HG03135 (cell line): ENCODE measurements around the gene TNFRSF1A.

Experiments
- ATAC-seq: cut with Tn5 transposase; IDR thresholded peaks from one replicate; pipeline ENCODE4 v1.9.1; 2021; ENCODE audit warnings: mild to moderate bottlenecking, moderate library complexity; ENCODE audit not compliant: unreplicated experiment

Gene TNFRSF1A

DNA sequence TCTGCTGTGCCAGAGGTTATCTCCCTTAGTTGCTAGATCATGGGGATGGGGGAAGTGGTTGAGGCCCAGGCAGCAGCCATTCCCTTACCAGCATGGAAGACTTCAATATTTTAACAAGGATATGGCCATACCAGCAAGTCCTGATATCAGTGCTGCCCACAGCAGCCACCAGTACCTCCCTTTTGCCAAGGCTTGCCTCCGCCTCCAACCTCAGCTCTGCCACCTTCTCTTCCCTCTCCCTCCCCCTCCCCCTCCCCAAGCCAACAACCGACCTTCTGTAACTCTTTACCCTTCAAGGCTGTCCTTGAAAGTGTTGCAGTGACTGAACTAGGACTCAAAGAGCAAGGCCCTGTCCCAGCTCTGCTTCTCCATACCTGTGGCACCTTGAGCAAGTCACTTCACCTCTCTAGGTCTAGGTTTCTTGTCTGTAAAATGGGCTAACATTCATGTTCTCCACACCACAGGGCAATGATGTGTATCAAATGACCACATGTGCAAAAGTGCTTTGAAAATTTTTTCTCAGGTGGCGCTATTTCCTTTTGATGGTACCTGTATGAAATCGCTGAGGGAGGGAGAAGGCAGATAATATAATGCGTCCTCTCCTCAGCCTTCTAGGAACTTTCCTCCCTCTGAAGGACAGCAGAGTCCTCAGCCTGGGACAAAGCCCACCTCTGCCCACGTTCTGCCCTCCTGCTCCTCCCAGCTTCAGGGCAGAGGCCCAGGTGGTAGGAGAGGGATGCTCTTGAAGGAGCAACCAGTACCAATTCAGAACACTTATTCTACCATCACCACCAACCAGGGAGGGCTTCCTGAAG is 16.7 kb downstream of the TNFRSF1A start:
- ATAC-seq, result no peak

DNA sequence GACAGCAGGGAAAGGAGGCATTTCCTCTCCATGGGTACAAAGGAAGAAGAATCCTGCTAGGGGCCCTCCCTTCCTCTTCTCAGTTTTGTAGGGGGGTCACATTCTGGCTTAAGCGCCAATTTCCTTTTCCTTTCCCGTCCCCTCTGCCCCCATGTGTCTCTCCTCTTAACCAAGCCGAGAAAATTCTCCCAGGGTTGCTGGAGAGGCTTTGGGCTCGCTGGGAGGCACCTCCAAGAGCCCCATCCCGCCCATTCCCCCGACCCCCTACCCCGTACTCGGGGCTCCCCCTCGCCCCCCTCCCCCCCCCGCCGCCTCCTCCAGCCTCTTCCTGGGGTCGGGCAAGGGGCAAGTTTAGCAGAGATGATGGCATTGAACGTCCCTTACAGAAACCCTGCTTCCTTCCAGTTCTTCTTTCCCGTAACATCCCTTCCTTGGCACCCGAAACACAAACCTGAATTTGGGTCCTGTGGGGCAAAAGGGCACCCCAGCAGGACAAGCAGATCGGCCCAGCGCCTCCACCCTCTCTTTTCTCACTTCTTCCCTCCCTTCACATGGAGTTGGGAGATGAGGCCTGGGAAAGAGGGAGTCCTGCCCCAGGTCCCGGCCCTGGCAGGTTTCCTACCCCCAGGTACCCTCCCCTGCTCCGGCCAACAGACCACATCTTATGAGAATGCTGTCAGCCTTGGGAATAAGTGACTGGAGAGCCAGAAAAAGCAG is 17.7 kb downstream of the TNFRSF1A start:
- ATAC-seq, result no peak

DNA sequence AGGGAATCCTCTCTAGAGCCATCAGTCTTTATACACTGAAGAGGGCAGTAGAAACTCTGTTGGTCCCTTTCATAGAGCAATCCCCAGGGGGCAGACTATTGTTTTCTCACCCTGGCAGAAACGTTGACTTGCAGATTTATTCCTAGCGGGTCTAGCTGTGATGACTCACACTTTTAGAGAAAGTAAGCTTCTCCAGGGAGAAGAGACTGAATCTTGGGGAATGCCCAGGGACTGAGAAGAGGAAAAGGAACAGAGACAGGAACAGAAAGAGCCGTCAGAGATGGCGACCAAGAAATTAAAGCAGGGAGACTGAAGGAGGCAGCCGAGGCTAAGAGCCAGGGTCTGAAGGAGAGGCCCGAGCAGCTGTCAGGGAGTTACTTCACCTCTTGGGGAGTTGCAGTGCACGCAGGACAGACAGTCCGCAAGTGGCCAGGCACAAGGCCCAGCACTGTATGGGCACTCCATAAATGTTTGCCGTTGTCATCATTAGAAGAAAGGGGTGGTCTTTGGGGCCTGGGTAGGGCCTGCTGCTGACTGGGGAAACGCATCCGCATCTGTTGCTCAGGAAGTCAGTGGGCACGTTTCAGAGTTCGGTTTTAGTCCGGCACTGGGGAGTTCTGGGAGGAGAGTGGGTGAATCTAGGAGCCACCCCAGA is 18.4 kb downstream of the TNFRSF1A start:
- ATAC-seq, result peak; percentile 55

DNA sequence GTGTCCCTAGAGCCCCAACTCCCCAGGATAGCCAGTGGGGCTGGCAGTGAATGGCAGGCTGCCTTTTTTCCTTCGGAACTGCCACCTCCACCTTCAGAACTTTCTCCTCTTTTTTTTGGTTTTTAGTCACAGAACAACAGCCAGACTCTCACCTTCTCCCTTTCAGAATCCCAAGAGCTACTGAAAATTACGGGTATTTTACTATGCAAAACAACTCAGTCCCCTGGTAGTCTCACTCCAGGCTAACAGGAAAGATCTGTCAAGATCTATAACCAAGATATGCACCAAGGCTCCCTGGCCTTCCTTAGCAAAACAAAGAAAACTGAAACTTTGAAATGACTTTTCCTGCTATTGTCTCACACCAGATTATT is 18.9 kb downstream of the TNFRSF1A start:
- peak; percentile 20 for ATAC-seq

DNA sequence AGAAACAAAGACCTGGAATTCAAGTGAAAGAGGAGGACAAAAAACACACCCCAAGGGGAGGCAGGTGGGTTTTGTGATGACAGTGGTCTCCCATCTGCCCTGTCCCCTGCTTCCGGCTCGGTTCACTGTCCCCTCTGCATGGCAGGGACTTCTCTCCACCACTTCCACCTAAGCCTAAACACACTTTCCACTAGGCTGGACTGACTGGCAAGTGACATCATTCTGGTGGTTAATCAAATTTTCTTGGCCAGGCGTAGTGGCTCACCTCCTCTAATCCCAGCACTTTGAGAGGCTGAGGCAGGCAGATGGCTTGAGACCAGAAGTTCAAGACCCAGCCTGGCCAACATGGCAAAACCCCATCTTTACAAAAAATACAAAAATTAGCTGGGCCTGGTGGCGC is 19.5 kb downstream of the TNFRSF1A start:
- ATAC-seq, result no peak

DNA sequence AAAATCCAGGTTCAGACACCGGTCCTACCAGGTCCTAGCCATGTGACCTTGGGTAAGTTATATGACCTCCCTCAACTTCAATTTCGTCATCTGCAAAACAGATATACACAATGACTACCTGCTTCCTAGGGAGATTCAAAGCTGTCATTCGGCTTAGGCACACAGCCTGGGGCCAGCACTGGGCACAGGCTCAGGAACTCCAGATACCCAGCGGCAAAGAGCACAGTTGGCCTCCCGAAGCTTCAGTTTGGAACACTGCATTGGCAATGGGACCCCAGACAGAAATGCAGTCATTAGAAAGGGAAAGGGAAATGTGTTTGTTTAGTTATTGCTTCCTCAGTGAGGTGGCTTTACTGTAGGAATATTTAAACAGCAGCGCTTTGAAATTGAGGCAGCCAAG is 20.0 kb downstream of the TNFRSF1A start:
- ATAC-seq, result no peak

DNA sequence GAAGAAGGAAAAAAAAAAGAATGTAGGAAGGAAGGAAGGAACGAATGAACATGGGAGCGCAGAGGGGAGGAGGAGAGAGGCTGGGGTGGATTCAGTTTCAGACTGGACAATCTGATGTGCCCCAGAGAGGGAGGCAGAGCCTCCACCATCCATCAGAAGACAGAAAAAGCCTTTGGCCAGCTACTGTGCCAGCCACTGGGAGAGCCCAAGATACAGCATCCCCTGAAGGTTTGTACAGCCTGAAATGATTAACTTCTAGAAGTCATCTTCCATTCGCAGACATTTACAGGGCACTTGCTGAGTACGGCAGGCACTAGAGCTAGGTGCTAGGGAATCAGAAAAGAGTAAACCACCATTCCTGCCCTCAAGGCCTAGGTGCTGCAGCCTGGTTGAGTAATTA is 22.4 kb downstream of the TNFRSF1A start:
- ATAC-seq, result no peak

DNA sequence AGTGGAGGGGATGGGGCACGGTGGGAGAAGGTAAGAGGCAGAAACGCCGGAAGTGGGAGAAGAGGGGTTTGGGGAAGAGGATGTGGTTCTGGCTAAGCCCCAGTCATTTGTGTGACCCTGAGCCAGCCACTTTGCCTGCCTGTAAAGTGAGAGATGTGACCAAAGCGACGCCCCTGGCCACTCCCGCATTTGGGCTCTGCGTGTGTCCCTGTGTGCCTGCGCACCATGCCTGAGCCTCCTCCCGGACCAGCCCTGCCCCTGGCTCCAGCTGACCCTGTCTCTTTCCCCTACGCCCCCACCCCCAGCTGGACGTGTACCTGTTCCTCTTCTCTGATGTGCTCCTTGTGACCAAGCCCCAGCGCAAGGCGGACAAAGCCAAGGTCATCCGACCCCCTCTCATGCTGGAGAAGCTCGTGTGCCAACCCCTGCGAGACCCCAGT is 23.4 kb downstream of the TNFRSF1A start:
- no peak for ATAC-seq

DNA sequence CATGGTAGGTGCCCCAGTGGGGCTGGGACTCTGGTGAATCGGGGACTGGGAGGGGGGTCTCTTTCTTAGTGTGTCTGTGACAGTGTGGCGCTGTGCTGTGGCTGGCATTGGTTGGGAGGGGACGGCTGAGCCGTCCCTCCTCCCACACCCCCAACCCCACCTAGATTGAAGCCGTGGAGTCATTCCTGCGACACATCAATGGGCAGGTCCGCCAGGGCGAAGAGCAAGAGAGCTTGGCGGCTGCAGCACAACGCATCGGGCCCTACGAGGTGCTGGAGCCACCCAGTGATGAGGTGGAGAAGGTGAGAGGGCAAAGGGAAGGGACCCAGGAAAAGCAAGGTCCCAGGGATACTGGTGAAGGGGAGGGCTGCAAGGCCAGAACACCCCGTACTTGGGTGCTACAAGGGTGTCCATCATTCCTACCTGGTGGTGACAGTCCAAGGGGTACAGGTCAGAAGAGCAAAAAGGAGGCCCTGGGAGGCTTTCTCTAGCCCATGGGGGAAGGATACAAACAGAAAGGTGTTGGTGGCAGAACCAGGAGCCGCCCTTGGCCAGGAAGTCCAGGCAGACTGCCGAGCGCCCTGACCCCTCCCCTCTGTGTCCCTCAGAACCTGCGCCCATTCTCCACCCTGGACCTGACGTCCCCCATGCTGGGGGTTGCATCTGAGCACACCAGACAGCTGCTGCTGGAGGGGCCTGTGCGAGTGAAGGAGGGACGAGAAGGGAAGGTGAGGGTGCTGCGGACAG is 24.0 kb downstream of the TNFRSF1A start:
- ATAC-seq, result no peak

DNA sequence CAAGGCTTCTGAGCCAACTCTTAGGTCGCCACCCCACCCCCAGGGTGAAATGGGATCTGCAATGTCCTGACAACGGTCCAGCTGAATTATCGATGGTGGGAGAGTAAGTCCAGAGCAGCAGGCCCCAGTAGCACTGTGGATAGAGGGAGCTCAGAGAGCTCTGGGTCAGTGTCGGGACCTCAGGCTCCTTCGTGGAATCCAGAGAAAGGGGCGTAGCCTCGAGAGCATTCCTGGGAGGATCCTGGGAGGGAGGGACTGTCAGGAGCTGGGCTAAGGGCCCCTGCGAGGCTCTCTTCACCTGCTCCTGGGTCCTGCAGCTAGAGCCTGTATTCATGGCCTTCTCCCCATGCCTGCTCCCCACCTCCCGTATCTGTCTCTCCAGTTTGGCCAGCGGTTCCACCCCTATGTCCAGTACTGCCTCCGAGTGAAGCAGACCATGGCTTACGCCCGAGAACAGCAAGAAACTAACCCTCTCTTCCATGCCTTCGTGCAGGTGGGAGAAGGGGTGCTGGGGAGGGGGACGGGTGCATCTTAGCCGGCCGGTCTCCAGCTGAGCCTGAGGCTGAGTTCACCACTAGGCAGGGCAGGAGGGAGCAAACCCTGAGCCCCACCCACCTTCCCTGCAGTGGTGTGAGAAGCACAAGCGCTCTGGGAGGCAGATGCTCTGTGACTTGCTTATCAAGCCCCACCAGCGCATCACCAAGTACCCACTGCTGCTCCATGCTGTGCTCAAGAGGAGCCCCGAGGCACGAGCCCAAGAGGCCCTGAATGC is 24.8 kb downstream of the TNFRSF1A start:
- ATAC-seq, result no peak

DNA sequence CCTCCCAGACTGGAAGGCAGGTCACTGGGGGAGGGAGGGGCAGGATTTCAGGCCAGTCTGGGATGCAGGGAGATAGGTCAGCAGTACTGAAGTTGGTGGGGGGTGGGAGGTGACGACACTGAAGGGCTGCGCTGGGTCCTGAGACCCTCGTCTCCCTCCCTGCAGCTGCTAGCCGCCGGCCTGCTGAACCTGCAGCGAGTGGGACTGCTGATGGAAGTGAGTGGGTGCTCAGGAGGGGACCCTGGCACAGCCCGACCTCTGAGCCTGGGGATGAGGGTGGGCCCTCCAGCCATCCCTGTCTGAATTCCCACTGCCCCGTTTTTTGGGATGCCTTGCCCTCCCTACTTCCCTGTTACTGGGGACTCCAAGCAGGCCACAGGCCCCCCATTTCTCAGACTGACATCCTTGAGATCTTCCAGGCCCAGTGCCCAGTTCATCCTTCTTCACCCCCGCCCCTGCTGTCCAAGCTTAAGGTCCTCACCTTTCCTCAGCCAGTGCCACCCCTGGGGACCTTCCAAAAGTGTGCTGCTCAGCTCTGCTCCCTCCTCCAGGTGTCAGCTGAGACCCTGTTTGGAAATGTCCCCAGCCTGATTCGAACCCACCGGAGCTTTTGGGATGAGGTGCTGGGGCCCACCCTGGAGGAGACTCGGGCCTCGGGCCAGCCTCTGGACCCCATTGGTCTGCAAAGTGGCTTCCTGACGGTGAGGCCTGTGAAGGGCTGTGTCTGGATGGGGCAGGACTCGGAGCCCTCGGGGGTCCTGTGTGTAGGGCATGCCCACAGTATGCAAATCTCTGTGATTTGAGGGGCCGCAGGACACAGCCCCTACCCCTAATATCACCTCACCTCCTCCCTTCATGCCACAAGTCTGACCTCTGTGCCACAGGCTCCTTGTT is 25.9 kb downstream of the TNFRSF1A start:
- ATAC-seq, result no peak

DNA sequence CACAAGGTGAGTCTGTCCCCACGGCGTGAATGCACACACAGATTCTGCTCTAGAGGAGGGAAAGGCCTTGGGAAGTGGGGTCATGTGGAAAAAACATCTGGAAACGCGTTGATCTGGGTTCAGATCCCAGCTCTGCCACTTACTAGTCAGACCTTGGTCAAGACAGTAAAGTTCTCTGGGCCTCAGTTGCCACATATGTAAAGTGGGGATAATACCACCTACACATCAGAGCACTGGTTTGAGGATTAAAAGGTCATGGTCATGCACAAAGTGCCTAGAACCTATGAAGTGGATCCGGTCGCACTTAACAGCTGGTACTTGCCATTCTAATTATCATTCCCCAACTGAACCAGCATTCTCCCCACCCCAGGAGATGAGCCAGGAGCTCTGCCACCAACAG is 26.7 kb downstream of the TNFRSF1A start:
- no peak for ATAC-seq

DNA sequence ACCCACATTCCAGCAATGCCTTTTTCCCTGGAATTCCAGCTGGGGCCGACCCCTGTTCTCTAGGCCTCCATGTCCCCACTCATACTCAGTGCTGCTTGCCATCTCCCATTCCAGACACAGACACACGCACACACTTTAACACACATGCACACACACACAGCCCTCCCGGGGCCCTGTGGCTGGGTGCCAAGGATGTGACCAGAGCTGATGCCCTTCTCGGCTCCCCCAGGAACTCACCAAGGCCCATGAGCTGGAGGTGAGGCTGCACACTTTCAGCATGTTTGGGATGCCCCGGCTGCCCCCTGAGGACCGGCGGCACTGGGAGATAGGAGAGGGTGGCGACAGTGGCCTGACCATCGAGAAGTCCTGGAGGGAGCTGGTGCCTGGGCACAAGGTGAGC is 27.1 kb downstream of the TNFRSF1A start:
- ATAC-seq, result no peak

DNA sequence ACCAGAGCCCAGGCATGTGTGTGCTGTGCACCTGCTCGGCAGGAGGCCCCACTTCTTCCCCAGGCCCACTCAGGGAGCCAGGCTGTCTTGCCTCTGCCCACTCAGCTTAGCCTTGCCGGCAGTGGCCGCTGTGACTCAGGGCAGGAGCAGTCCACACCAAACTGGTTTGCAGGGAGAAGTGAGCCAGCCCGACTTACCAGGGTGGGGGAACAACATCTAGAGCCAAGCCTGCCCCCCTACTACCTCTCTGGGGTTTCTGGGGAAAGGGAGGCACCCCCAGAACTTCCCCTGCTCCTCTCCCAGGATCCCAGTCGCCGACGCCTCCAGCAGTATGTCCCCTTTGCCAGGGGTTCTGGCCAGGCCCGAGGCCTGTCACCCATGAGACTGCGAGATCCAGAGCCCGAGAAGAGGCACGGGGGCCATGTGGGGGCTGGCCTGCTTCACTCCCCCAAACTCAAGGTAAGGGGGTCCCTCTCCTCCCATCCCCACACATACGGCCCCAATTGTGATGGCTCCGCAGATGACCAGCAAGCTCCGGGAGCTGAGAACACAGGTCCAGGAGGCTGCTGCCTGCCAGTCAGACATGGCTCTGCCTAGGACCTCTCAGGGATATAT is 28.4 kb downstream of the TNFRSF1A start:
- ATAC-seq, result no peak

DNA sequence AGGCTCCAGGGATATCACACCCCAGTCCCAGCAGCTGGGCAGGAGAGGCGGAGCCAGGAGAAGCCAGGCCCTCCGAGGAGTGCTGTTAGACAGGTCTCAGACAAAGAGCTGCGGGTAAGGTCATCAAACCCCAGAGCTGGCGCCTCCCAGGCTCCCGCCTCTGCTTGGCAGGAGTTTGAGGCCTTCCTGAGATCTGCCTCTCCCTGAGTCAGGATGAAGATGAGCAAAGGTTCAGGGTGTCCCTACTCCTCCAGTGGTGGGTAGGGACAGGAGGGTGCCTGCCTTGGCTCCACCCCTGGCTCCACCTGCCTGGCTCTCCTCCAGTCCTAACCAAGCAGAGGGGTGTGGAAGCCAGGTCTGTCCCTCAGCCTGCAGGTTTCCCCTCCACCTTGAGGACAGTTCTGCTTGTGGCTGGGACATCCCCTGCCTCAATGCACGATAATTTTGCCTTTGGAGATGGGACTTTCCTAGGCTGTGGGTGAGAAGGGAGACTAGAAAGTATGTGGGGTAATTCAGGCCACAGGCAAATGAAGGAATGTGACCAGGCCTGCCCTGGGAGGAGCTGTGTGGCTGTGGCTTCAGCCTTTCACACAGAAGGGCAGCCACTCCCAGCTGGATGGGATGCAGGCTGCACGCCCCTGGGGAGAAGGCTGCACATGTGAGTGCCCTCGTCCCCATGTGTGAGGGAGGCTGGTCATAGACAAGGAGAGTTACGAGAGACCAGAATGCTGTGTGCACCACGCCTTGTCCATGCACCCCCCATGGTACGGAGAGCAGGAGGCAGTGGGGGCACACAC is 29.1 kb downstream of the TNFRSF1A start:
- ATAC-seq, result no peak

DNA sequence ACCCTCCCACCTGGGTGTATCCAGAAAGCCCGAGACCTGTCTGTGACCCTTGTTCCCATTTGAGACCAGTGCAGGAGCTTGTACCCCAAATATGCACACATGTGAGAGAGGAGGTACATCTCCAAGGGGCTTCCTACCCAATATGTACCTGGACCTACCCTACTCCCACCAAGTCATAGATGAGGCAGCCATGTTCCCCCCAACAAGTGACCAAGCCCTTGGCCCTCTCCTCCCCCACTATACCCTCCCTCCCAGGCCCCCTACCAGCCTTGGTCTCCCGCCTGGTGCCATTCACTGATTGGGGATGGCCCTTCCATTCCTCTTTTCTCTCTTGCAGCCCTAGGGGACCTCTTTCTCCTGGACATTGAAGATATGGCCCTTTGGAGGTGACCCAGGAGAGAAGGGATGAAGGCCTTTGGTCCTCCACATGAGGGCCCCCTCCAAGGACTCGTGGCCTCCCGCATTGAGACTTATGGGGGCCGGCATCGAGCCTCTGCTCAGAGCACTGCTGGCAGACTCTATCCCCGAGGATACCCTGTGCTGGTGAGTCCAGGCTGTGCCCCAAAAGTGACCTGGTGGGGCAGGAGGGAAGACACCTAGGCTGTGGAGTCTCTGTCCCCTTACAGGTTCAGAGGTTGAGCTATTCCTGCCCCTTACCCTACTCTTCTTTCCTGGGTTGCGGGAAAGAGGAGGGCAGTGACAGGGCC is 29.9 kb downstream of the TNFRSF1A start:
- no peak for ATAC-seq

DNA sequence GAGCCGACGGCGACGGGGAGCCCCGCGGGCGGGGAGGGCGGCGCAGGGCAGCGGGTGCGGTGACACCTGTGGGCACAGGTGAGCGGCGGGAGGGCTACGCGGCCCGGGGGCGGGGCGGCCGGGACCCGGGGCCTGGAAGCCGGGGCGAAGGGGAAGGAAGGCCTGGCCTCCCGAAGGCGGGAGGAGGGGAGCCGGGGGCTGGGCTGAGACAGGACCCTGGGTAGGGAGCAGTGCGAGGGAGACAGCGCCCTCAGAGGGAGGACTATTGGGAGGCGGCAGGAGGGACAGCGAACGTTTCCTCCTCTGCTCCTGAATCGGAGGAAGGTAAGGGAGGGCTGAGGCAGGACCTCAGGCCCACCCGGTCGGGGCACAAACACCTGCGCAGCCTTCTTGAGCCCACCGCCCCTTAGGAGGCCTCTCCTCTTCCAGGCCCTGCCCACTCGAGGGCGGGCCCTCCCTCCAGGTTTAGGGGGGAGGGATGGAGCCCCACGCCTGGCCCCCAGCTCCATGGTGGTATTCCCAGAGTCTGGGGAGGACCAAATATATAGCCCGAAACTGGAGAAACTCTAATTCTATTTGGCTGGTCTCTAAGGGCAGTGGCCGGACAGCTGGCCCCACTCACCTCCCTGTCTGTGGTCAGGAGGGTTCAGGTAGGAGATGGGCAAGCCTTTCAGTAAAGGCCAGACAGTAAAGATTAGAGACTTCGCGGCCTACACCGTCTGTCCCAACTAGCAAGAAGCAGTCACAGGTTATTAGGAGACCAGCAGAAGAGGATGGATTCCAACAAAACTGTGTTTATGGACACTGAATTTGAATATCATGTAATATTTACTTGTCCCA is 30.9 kb downstream of the TNFRSF1A start:
- no peak for ATAC-seq
